ENCODE measurements around the gene SKIDA1.

DNA sequence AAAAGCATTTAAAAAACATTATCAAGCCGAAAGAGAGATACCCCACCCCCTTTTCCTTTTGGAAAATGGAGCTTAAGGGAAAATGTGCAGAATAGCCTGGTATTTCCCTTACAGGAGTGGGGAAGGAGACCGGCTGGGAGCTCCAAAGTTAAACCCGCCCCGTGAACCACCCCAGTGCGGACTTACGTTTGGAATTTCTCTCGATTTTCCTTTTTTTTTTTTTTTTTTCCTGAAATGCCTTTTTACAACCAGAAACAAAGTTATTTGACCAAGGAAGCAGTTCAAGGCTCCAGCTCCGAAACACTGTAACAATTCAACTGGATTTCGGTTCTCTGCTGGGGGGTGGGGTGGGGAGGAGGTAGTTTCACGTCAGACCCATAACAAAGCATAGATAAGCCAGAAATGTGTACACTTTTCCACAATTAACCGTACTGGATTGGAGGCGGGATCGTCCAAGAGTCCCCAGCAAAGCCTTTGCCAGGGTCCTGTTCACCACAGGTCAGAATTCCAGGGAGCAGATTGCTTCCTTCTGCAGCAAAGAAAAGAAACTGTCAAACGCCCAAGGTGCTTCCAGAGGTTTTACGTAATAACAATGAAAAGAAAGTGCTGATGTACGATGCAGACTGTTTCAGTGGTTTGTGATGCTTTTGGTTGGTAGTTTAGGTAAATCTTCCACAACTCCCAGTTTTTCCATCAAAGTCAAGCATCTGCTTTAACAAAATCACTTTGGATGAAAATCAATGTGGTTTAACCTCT lies 6.7 kb downstream of the SKIDA1 start:
- TF ChIP-seq, protein P1, sequence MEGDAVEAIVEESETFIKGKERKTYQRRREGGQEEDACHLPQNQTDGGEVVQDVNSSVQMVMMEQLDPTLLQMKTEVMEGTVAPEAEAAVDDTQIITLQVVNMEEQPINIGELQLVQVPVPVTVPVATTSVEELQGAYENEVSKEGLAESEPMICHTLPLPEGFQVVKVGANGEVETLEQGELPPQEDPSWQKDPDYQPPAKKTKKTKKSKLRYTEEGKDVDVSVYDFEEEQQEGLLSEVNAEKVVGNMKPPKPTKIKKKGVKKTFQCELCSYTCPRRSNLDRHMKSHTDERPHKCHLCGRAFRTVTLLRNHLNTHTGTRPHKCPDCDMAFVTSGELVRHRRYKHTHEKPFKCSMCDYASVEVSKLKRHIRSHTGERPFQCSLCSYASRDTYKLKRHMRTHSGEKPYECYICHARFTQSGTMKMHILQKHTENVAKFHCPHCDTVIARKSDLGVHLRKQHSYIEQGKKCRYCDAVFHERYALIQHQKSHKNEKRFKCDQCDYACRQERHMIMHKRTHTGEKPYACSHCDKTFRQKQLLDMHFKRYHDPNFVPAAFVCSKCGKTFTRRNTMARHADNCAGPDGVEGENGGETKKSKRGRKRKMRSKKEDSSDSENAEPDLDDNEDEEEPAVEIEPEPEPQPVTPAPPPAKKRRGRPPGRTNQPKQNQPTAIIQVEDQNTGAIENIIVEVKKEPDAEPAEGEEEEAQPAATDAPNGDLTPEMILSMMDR (IDR thresholded peaks at IDR 0.05), result no peak
- TF ChIP-seq EZH2 (IDR thresholded peaks at IDR 0.05) (no peak), EZH2phosphoT487 (IDR thresholded peaks at IDR 0.05) (no peak)

Data from neural progenitor cell (in vitro differentiated cells).